OCI-LY7 (cell line): ENCODE data around the gene MAN1A1. TPM values are rescaled to one million over a fixed set of nuclear protein-coding genes. Genes with fewer than 3 reads are reported as not detected.

Experiments used
- BruUV-seq: library from RNA; stranded (reverse); fragments of 400-500 nt; replicated peaks from 2 replicates; lab custom pipeline; 2021; lab: Mats Ljungman, UMichigan
- CTCF ChIA-PET: fragments of 300-600 bp; sonication (Branson Sonifier 250); formaldehyde crosslinking; loops from one replicate; lab custom pipeline; 2022; ENCODE audit warnings: antibody characterized with exemption; ENCODE audit not compliant: unreplicated experiment; lab: Charles Lee
- POLR2A ChIA-PET: fragments of 300-600 bp; sonication (Branson Sonifier 250); formaldehyde crosslinking; loops from one replicate; lab custom pipeline; 2022; ENCODE audit warnings: antibody characterized with exemption; lab: Charles Lee
- DNase-seq: peaks from one replicate; pipeline ENCODE4 v3.0.0-alpha.2; 2015; ENCODE audit warnings: low spot score
- H2AFZ ChIP-seq: fragments of 200-600 bp; sonication (generic), shearing (Covaris generic); 2 replicates; pipeline ENCODE4 v1.6.1; 2014; ENCODE audit warnings: mild to moderate bottlenecking, antibody characterized with exemption, low read length, moderate library complexity
- H3K27ac ChIP-seq: fragments of 200-600 bp; sonication (generic); 2 replicates; pipeline ENCODE4 v1.5.1; 2014; ENCODE audit warnings: mixed run types, low read depth, mild to moderate bottlenecking, moderate library complexity, low read length, inconsistent platforms; ENCODE audit not compliant: poor library complexity, severe bottlenecking
- H3K36me3 ChIP-seq: fragments of 200-600 bp; sonication (generic); 2 replicates; pipeline ENCODE4 v1.6.1; 2014; ENCODE audit warnings: mild to moderate bottlenecking, antibody characterized with exemption, low read length, moderate library complexity, mixed read lengths; ENCODE audit not compliant: insufficient read depth
- H3K4me1 ChIP-seq: fragments of 200-600 bp; sonication (generic); 2 replicates; pipeline ENCODE4 v1.5.1; 2014; ENCODE audit warnings: mild to moderate bottlenecking, low read length; ENCODE audit not compliant: insufficient read depth, poor library complexity, severe bottlenecking
- H3K4me2 ChIP-seq: fragments of 200-600 bp; sonication (generic); 2 replicates; pipeline ENCODE4 v1.6.1; 2014; ENCODE audit warnings: mild to moderate bottlenecking, low read length
- H3K4me3 ChIP-seq: fragments of 200-600 bp; sonication (generic); 2 replicates; pipeline ENCODE4 v1.5.1; 2014; ENCODE audit warnings: mild to moderate bottlenecking, low read depth, low read length; ENCODE audit not compliant: poor library complexity, severe bottlenecking
- H3K79me2 ChIP-seq: fragments of 200-600 bp; sonication (generic); 2 replicates; pipeline ENCODE4 v1.6.1; 2016; ENCODE audit warnings: low read depth, mild to moderate bottlenecking, low read length, moderate library complexity, mixed read lengths; ENCODE audit not compliant: insufficient read depth
- H3K9me2 ChIP-seq: fragments of 200-600 bp; sonication (generic); 2 replicates; pipeline ENCODE4 v1.6.1; 2016; ENCODE audit warnings: mild to moderate bottlenecking, low read length, mixed read lengths; ENCODE audit not compliant: insufficient read depth
- H3K9me3 ChIP-seq: fragments of 200-600 bp; sonication (generic); 2 replicates; pipeline ENCODE4 v1.6.1; 2014; ENCODE audit warnings: mild to moderate bottlenecking, mixed run types, low read length, mixed read lengths
- H4K20me1 ChIP-seq: fragments of 200-600 bp; sonication (generic); 2 replicates; pipeline ENCODE4 v1.6.1; 2014; ENCODE audit warnings: mild to moderate bottlenecking, antibody characterized with exemption, low read length, moderate library complexity, mixed read lengths; ENCODE audit not compliant: insufficient read depth
- EZH2phosphoT487 ChIP-seq: fragments of 200-600 bp; sonication (generic); IDR thresholded peaks from 2 replicates; pipeline ENCODE4 v1.6.1; 2018; ENCODE audit warnings: low read depth, borderline replicate concordance, mild to moderate bottlenecking, mixed run types, antibody characterized with exemption, low read length, moderate library complexity, mixed read lengths
- intact Hi-C: fragments of 100-400 bp; cut with micrococcal nuclease; formaldehyde crosslinking; loops from one replicate; pipeline ENCODE4 v1.10.0; 2022; ENCODE audit not compliant: unreplicated experiment
- total RNA-seq, 2 experiments: library from RNA; depleted of rRNA in 1 of 2; stranded (reverse); fragments of >200 nt in 1 of 2; shearing (Covaris generic) in 1 of 2; gene quantifications; 2 replicates each; pipeline ENCODE4 v1.2.3, GENCODE V29; 2014 to 2022
- TF ChIP-seq, protein P1 (sequence below): fragments of 200-600 bp; sonication (generic); conservative IDR thresholded peaks from 2 replicates; pipeline ENCODE4 v1.5.1; 2014; ENCODE audit warnings: mild to moderate bottlenecking, antibody characterized with exemption, low read length, moderate library complexity, mixed read lengths

Gene MAN1A1
- total RNA-seq, 2 experiments from 2014 or later: 72.4 to 74.3 TPM

DNA sequence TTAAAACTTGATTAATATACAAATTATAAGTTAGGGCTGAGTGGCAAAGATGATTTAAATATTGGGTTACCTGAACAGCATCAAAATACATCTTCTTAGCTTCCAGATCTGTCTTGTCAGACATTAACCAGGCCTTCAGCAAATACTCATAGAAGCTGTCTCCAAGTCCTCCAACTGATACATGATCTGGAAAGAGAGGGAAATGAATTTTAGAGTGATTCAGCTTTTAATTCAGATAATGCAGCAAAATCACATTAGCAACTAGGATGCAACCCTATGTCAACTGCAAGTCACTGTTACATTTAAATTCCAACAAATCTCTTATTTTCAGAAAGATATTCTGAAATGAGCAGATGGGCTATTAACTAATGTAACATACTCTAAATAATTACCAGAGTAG is 155.9 kb downstream of the MAN1A1 start:
- TF ChIP-seq, protein P1, sequence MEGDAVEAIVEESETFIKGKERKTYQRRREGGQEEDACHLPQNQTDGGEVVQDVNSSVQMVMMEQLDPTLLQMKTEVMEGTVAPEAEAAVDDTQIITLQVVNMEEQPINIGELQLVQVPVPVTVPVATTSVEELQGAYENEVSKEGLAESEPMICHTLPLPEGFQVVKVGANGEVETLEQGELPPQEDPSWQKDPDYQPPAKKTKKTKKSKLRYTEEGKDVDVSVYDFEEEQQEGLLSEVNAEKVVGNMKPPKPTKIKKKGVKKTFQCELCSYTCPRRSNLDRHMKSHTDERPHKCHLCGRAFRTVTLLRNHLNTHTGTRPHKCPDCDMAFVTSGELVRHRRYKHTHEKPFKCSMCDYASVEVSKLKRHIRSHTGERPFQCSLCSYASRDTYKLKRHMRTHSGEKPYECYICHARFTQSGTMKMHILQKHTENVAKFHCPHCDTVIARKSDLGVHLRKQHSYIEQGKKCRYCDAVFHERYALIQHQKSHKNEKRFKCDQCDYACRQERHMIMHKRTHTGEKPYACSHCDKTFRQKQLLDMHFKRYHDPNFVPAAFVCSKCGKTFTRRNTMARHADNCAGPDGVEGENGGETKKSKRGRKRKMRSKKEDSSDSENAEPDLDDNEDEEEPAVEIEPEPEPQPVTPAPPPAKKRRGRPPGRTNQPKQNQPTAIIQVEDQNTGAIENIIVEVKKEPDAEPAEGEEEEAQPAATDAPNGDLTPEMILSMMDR: no peak
- TF ChIP-seq EZH2phosphoT487: no peak
- Histone ChIP-seq H2AFZ (no peak overlapping the region), H3K27ac (no peak overlapping the region), H3K4me2 (no peak overlapping the region), H4K20me1 (no peaks in the 10 kb centered on the region), H3K4me1 (no peaks in the 10 kb centered on the region), H3K4me3 (no peak overlapping the region), H3K9me2 (no peaks in the 10 kb centered on the region), H3K9me3 (no peaks in the 10 kb centered on the region), H3K36me3 (peaks cover 98% of the 10 kb centered on the region), H3K79me2 (no peaks in the 10 kb centered on the region)
- DNase-seq: no peak
- BruUV-seq: no TSS peak
- intact Hi-C loops: no loop called here
- ChIA-PET CTCF (no interaction called here), POLR2A (interaction anchor here (1.3 kb wide), 1 partner anchor 10 kb away, joined by 3 read pairs; no protein-coding TSS in a partner anchor)

DNA sequence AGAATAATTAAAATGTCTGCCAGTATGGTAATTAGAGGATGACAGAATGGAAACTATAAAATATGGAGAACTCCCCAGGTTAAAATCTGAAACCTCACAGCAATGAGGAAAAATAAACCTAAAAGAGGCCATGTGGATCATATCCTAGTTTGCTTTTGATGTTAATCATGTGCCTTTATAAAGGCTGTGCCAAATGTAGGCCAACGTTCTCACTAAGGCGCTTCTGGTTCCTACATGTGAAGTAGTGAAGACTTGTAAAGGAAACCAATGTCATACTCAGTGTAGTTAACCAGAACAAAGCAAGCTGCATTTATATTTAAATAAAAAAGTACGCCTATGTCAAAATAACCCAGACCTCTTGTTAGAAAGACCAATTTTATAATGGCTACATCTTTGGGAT is 157.4 kb downstream of the MAN1A1 start:
- Histone ChIP-seq H3K4me2 (no peak overlapping the region), H2AFZ (no peak overlapping the region), H4K20me1 (no peaks in the 10 kb centered on the region), H3K9me2 (no peaks in the 10 kb centered on the region), H3K4me3 (no peak overlapping the region), H3K9me3 (no peaks in the 10 kb centered on the region), H3K36me3 (peaks cover 99% of the 10 kb centered on the region), H3K4me1 (no peaks in the 10 kb centered on the region), H3K27ac (no peak overlapping the region), H3K79me2 (no peaks in the 10 kb centered on the region)
- no peak for DNase-seq
- ChIA-PET CTCF (no interaction called here), POLR2A (interaction anchor here (0.8 to 1.2 kb wide), 3 partner anchors 13 to 50 kb away, joined by 3 read pairs; no protein-coding TSS in a partner anchor)
- BruUV-seq: no TSS peak
- intact Hi-C loops: no loop called here
- TF ChIP-seq, protein P1: no peak
- no peak for TF ChIP-seq EZH2phosphoT487

DNA sequence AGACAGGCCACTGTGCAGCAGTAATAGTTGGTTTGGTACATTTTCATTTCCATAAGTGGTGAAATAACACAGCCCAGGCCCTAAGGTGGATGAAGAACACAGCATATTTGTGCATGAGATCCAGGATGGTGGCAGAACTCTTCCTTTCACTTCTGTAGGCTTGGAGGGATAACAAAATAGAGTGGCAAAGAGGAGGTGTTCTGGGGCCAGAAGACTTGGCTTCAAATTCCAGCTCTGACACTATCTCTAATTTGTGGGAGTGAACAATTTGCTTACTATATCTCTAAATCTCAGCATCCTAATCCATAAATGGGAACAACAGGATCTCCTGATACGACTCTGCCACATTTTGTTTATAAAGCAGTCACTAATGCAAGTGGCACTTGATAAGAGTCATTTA is 159.4 kb downstream of the MAN1A1 start:
- no peak overlapping the region for H3K27ac ChIP-seq
- CTCF ChIA-PET: no interaction called here
- intact Hi-C loops: no loop called here
- no peaks in the 10 kb centered on the region for H4K20me1 ChIP-seq
- H3K4me3 ChIP-seq: no peak overlapping the region
- POLR2A ChIA-PET: interaction anchor here (0.6 kb wide), 1 partner anchor 43 kb away, joined by 3 read pairs; no protein-coding TSS in a partner anchor
- no TSS peak for BruUV-seq
- H3K79me2 ChIP-seq: no peaks in the 10 kb centered on the region
- no peaks in the 10 kb centered on the region for H3K9me2 ChIP-seq
- no peak for TF ChIP-seq EZH2phosphoT487
- TF ChIP-seq, protein P1: no peak
- H3K36me3 ChIP-seq: peaks cover 98% of the 10 kb centered on the region
- no peaks in the 10 kb centered on the region for H3K9me3 ChIP-seq
- H2AFZ ChIP-seq: no peak overlapping the region
- H3K4me2 ChIP-seq: no peak overlapping the region
- no peak for DNase-seq
- H3K4me1 ChIP-seq: no peaks in the 10 kb centered on the region
